Smooth muscle cell (in vitro differentiated cells): ENCODE measurements around the gene SRGAP1. TPM values are rescaled to one million over a fixed set of nuclear protein-coding genes. Genes with fewer than 3 reads are reported as not detected.
A peak's percentile ranks its signal among the peaks of the same experiment; 100 is the strongest.

Source experiments
- DNase-seq: peaks from one replicate; lab custom pipeline; 2025; ENCODE audit not compliant: unreplicated experiment; lab: John Stamatoyannopoulos, UW
- H2AFZ ChIP-seq: fragments of 200-600 bp; sonication (generic); 2 replicates; pipeline ENCODE4 v1.6.0; 2016; ENCODE audit warnings: antibody characterized with exemption, low read depth, mild to moderate bottlenecking
- H3F3A ChIP-seq: fragments of 200-600 bp; sonication (generic); 2 replicates; pipeline ENCODE4 v1.6.0; 2017; ENCODE audit warnings: antibody characterized with exemption, low read depth
- H3K27ac ChIP-seq: fragments of 200-600 bp; sonication (generic); 2 replicates; pipeline ENCODE4 v1.5.1; 2016; ENCODE audit warnings: low read depth, mild to moderate bottlenecking
- H3K27me3 ChIP-seq: fragments of 200-600 bp; sonication (generic); 2 replicates; pipeline ENCODE4 v1.6.1; 2016; ENCODE audit warnings: low read depth, mild to moderate bottlenecking
- H3K36me3 ChIP-seq: fragments of 200-600 bp; sonication (generic); 2 replicates; pipeline ENCODE4 v1.5.1; 2016; ENCODE audit warnings: low read depth
- H3K4me1 ChIP-seq: fragments of 200-600 bp; sonication (generic); 2 replicates; pipeline ENCODE4 v1.5.1; 2016; ENCODE audit warnings: low read depth
- H3K4me2 ChIP-seq: fragments of 200-600 bp; sonication (generic); 2 replicates; pipeline ENCODE4 v1.6.0; 2016; ENCODE audit warnings: mild to moderate bottlenecking
- H3K4me3 ChIP-seq: fragments of 200-600 bp; sonication (generic); 2 replicates; pipeline ENCODE4 v1.5.1; 2016; ENCODE audit warnings: mild to moderate bottlenecking
- H3K79me2 ChIP-seq: fragments of 200-600 bp; sonication (generic); 2 replicates; pipeline ENCODE4 v1.6.0; 2016; ENCODE audit warnings: low read depth, mild to moderate bottlenecking
- H3K9ac ChIP-seq: fragments of 200-600 bp; sonication (generic); 2 replicates; pipeline ENCODE4 v1.6.0; 2016; ENCODE audit warnings: low read depth
- H3K9me3 ChIP-seq: fragments of 200-600 bp; sonication (generic); replicated peaks from 2 replicates; pipeline ENCODE4 v1.5.1; 2016; ENCODE audit warnings: low read depth
- H4K20me1 ChIP-seq: fragments of 200-600 bp; sonication (generic); 2 replicates; pipeline ENCODE4 v1.6.0; 2016; ENCODE audit warnings: low read depth
- WGBS: methylation state at CpG from one replicate; pipeline ENCODE4 v1.1.7; 2016; ENCODE audit warnings: low lambda C conversion rate; 5-methylcytosine and 5-hydroxymethylcytosine counted together
- polyA plus RNA-seq: library from polyadenylated mRNA; unstranded; fragments of >200 nt; fragmentation: Nextera tagmentation; extraction: Ambion mirVana; gene quantifications from 2 replicates; pipeline ENCODE4 v1.2.1, GENCODE V29; 2016
- total RNA-seq: library from RNA; depleted of rRNA; stranded (reverse); fragments of >200 nt; gene quantifications from 2 replicates; pipeline ENCODE4 v1.2.3, GENCODE V29; 2014
- TF ChIP-seq, protein P1 (sequence below): fragments of 200-600 bp; sonication (generic); IDR thresholded peaks from 2 replicates; pipeline ENCODE4 v1.5.1; 2017; ENCODE audit warnings: borderline replicate concordance, mild to moderate bottlenecking, antibody characterized with exemption; ENCODE audit not compliant: insufficient read depth, poor library complexity, severe bottlenecking

SRGAP1 gene
- total and polyA plus RNA-seq, 2 experiments from 2014 or later = 4.0 to 5.9 TPM

- Histone ChIP-seq H3F3A (peaks cover 27% of the 10 kb centered on the region), H3K27ac (peak overlapping the region; percentile 97), H3K9ac (peak overlapping the region; percentile 86), H3K4me1 (peaks cover 6% of the 10 kb centered on the region), H3K27me3 (no peaks in the 10 kb centered on the region), H3K4me2 (peak overlapping the region; percentile 71), H3K79me2 (no peaks in the 10 kb centered on the region), H3K9me3 (no peaks in the 10 kb centered on the region), H3K4me3 (no peak overlapping the region), H3K36me3 (no peaks in the 10 kb centered on the region), H4K20me1 (no peaks in the 10 kb centered on the region), H2AFZ (peak overlapping the region; percentile 19)
- TF ChIP-seq, protein P1, sequence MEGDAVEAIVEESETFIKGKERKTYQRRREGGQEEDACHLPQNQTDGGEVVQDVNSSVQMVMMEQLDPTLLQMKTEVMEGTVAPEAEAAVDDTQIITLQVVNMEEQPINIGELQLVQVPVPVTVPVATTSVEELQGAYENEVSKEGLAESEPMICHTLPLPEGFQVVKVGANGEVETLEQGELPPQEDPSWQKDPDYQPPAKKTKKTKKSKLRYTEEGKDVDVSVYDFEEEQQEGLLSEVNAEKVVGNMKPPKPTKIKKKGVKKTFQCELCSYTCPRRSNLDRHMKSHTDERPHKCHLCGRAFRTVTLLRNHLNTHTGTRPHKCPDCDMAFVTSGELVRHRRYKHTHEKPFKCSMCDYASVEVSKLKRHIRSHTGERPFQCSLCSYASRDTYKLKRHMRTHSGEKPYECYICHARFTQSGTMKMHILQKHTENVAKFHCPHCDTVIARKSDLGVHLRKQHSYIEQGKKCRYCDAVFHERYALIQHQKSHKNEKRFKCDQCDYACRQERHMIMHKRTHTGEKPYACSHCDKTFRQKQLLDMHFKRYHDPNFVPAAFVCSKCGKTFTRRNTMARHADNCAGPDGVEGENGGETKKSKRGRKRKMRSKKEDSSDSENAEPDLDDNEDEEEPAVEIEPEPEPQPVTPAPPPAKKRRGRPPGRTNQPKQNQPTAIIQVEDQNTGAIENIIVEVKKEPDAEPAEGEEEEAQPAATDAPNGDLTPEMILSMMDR = peak; percentile 38
- 28% methylated on average over 3 of the region's 3 CpGs for WGBS
- DNase-seq = no peak
These were observed 337.2 kb downstream of the SRGAP1 start for GRCh38 chr12:64181430-64182291.

DNA sequence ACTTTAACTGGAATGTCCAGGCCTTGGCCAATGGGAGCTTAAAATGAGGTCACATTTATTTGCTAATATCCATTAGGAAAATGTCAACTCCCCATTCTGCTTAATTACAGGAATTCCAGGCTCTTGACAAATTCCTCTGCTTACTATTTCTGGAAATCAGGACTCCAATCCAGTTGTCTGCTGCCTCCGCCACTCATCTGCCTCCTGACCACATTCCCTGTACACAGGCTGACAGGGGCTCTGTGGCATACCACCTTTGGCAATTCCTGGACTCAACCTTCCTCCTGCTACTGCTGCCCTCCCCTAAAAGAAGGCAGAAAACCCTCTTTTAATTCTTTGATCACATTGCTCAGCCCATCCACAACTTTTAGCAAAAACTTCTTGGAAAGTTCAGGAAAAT, 339.7 kb downstream of the SRGAP1 start:
- no peak overlapping the region for H3K4me3 ChIP-seq
- H3F3A ChIP-seq = peaks cover 23% of the 10 kb centered on the region
- no peak overlapping the region for H3K9ac ChIP-seq
- WGBS = 55% methylated on average over 1 of the region's 1 CpG
- no peak for DNase-seq
- H3K27me3 ChIP-seq = no peaks in the 10 kb centered on the region
- no peaks in the 10 kb centered on the region for H3K9me3 ChIP-seq
- TF ChIP-seq, protein P1 = no peak
- H3K27ac ChIP-seq = peak overlapping the region; percentile 40
- peak overlapping the region; percentile 14 for H2AFZ ChIP-seq
- H3K79me2 ChIP-seq = no peaks in the 10 kb centered on the region
- H3K4me2 ChIP-seq = peak overlapping the region; percentile 30
- peaks cover 6% of the 10 kb centered on the region for H3K4me1 ChIP-seq
- H4K20me1 ChIP-seq = no peaks in the 10 kb centered on the region
- H3K36me3 ChIP-seq = no peaks in the 10 kb centered on the region

- Histone ChIP-seq H3K27me3 (no peaks in the 10 kb centered on the region), H3K4me2 (peak overlapping the region; percentile 63), H3K79me2 (no peaks in the 10 kb centered on the region), H3K9me3 (no peaks in the 10 kb centered on the region), H3K9ac (peak overlapping the region; percentile 55), H3K4me1 (peaks cover 6% of the 10 kb centered on the region), H3K4me3 (no peak overlapping the region), H4K20me1 (no peaks in the 10 kb centered on the region), H2AFZ (no peak overlapping the region), H3F3A (peaks cover 19% of the 10 kb centered on the region), H3K36me3 (no peaks in the 10 kb centered on the region), H3K27ac (peak overlapping the region; percentile 78)
- DNase-seq = no peak
- TF ChIP-seq, protein P1 = no peak
- 49% methylated on average over 2 of the region's 2 CpGs for WGBS
These were observed 342.3 kb downstream of the SRGAP1 start for GRCh38 chr12:64186789-64187188.

GRCh38 chr12:64187370-64187769, 342.9 kb downstream of the SRGAP1 start:
- H3K27ac ChIP-seq = peak overlapping the region; percentile 78
- peaks cover 6% of the 10 kb centered on the region for H3K4me1 ChIP-seq
- H3K79me2 ChIP-seq = no peaks in the 10 kb centered on the region
- peak overlapping the region; percentile 63 for H3K4me2 ChIP-seq
- H3F3A ChIP-seq = peaks cover 14% of the 10 kb centered on the region
- H4K20me1 ChIP-seq = no peaks in the 10 kb centered on the region
- TF ChIP-seq, protein P1 = no peak
- no peak for DNase-seq
- H3K36me3 ChIP-seq = no peaks in the 10 kb centered on the region
- H3K9ac ChIP-seq = peak overlapping the region; percentile 55
- no peaks in the 10 kb centered on the region for H3K9me3 ChIP-seq
- WGBS = 25% methylated on average over 3 of the region's 3 CpGs
- no peaks in the 10 kb centered on the region for H3K27me3 ChIP-seq
- H3K4me3 ChIP-seq = no peak overlapping the region
- H2AFZ ChIP-seq = no peak overlapping the region
